Left renal cortex interstitium (tissue), 4 donors: ENCODE results near the gene TAT. TPM values are rescaled to one million over a fixed set of nuclear protein-coding genes. Genes with fewer than 3 reads are reported as not detected.
A peak's percentile ranks its signal among the peaks of the same experiment; 100 is the strongest.

Experiments
- DNase-seq, 4 donors: peaks; one replicate each; pipeline ENCODE4 v3.0.0-alpha.2; 2013; ENCODE audit warnings: low read depth in 4 of 4, low spot score in 2 of 4, missing footprints in 1 of 4
- polyA plus RNA-seq, 4 donors: library from polyadenylated mRNA; unstranded; fragments of 120-200 nt; gene quantifications; one replicate each; pipeline ENCODE4 v1.2.1, GENCODE V29; 2013; ENCODE audit not compliant: insufficient read length in 4 of 4

The TAT gene
- polyA plus RNA-seq, 4 donors: 0.06 to 0.20 (median 0.09) TPM

- no peak for DNase-seq
These were observed 29.7 kb downstream of the TAT start for GRCh38 chr16:71547168-71547567.

GRCh38 chr16:71542377-71542776 lies 34.5 kb downstream of the TAT start:
- DNase-seq: no peak

GRCh38 chr16:71537643-71538042 lies 39.2 kb downstream of the TAT start:
- no peak for DNase-seq

GRCh38 chr16:71536752-71537499 lies 40.0 kb downstream of the TAT start:
- no peak for DNase-seq

DNA sequence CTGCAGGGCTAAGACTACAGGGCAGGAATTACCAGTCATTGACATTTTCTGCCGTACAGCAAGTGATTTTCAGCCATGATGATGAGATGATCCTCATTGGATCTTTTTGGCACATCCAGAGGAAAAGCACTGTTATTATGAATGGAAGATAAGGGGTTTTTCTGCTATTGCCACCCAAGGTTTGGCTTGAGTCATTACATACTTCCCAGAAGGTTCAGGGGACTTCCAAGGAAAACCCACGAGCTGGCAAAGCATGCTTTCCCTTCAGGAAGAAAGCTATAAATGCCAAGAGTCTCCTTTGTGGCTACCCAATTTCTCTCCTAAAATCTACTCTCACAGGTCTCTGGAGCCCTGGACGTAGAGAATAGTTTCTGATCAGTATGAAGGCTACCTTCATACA lies 44.5 kb downstream of the TAT start:
- no peak for DNase-seq

- DNase-seq: no peak
These were observed 48.0 kb downstream of the TAT start for GRCh38 chr16:71528863-71529262.

DNA sequence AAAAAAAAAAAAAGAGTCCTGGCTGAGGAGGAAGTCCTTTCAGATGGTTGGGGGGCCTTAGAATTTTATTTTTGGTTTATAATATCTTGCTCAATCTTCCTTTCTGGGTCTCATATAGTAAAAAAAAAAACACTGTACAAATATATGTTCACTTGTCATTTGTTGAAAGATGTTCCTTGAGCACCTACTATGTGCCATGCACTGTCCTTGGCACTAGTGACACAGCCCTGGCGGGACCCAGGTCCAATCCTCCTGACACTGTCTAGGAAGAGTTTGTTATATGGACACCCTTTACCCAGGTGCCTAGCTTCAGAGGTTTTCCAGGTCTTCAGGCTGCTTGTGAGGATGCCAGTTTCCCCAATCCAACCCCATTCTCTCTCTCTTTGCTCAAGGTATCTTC lies 48.6 kb downstream of the TAT start:
- DNase-seq: no peak

DNA sequence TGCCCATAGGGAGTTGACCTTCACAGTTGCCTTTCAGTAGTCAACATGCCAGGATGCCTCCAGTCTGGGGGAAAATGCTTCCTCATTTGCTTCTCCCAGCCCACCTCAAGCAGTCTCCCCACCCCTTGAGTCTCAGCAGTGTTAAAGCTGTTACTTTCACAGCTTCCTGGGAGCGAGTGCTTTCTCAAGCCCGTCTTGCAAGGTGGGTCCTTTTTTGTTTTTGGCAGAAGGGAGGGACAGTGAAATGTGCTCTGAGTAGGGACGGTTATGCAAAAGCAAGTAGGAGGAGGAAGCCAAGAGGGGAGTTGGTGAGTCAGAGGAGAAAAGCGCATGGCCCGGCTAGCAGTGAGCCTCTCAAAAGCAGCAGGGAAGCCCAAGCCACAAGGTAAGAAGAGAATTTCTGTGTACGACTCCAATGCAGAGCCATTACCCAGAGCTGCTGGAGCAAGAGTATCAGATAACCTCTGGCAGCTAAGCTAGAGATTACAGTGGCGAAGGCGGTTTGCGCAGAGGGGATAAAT lies 50.7 kb downstream of the TAT start, which contains the start of gene CHST4:
TSS of gene CHST4 (plus strand) at position 316 of the 521 bp plus-strand sequence. CDS start 10,252 bp downstream, outside the sequence.
- peak in 2 of 4 donors; percentile 24 to 27 for DNase-seq

DNA sequence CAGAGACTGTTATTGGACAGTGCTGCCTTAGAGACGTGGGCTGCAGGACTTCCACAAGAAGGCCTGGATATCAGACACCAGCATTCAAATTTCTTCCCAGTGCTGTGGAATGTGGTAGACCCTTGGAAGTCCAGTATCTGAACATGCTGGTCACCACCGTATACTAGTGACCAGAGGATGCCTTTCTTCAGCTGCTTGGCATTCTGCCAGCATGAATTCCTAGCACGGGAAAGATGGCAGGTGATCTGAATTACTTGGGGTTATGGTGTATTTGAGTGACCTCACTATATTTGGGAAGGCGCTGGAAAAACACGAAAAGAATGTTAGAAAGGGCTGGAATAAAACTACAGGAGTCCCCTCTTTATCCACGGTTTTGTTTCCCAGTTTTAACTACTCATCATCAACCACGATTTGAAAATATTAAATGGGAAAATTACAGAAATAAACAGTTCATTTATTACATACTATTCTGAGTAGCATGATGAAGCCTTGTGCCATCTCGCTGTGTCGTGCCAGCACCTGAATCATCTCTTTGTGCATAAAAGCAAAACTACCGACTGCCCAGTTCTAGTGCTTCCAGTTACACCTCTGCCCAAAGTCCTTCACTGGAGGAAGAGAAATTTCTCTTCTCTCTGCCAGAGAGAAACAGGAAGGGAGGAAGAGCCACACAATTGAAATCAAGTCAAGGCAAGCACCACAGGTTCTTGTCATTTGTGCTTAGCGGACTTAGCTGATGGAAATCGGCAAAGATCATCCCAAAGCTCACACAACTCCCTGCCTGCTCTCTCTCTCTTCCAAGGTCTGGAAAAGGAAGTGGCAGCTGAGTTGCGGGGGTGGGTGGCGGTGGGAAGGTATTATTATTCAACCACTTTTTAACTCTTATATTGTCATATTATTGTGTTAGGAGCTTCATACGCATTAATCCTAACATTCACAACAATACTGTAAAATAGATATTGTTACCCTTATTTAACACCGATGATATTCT lies 52.0 kb downstream of the TAT start:
- DNase-seq: no peak

- DNase-seq: no peak
These were observed 56.3 kb downstream of the TAT start for GRCh38 chr16:71520550-71520949.

Other genes with a start within 250 kb of the TAT start
- 1 to 10 TPM in 1 of 4 donors, under 1 TPM in 3; 0.69 to 1.1 (median 0.85) TPM for gene CALB2, start 218.4 kb downstream of the TAT start, polyA plus RNA-seq
- not detected for gene TLE7, start 135.0 kb downstream of the TAT start, polyA plus RNA-seq
- gene ZNF23, start 114.8 kb downstream of the TAT start, polyA plus RNA-seq: 10 to 100 TPM; 13.2 to 20.2 (median 16.8) TPM
- 10 to 100 TPM; 11.8 to 19.6 (median 13.4) TPM for gene ZNF19, start 87.8 kb downstream of the TAT start, polyA plus RNA-seq
- under 1 TPM; 0.27 to 0.55 (median 0.31) TPM for gene CHST4, start 50.7 kb downstream of the TAT start, polyA plus RNA-seq
- gene MARVELD3, start 49.1 kb upstream of the TAT start, polyA plus RNA-seq: 10 to 100 TPM; 11.9 to 18.0 (median 15.0) TPM
- gene PHLPP2, start 147.6 kb upstream of the TAT start, polyA plus RNA-seq: 10 to 100 TPM in 2 of 4 donors, 1 to 10 TPM in 2; 7.6 to 11.6 (median 9.5) TPM
- 10 to 100 TPM; 65.7 to 97.9 (median 89.5) TPM for gene AP1G1, start 231.7 kb upstream of the TAT start, polyA plus RNA-seq